ENCODE measurements around the gene XPO6. TPM values are rescaled to one million over a fixed set of nuclear protein-coding genes. Genes with fewer than 3 reads are reported as not detected.
A peak's percentile ranks its signal among the peaks of the same experiment; 100 is the strongest.

The XPO6 gene
- polyA plus RNA-seq, 1 donor (not counting 4 experiments of a cell fraction or from before 2014, with no cell fraction given) = 127 TPM

DNA sequence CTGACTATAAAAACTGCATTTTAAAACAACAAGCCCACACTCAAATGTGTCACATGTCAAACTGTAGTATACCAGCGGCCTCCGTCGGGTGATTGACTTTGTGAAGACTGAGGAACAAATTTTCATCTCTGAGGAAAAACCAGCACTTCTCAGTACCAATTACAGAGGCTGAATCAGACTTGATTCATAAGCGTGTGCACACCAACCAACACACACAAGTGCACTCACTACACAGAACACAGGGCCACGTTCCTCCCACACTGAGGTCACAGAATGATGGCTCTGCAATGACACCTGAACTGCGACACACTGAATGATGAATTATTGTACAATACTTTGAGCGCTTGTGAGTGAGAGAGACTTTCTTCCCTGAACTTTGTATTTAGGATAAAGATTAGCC is 29.6 kb downstream of the XPO6 start:
- Histone ChIP-seq H3K9ac (ENCODE audit: control insufficient read depth, extremely low read depth, insufficient read depth, low read length) (no peak overlapping the region), H2AFZ (ENCODE audit: control insufficient read depth, low read length) (no peak overlapping the region), H3K9me1 (ENCODE audit: control insufficient read depth, extremely low read depth, insufficient read depth, low read length) (peaks cover 4% of the 10 kb centered on the region), H3K9me3 (ENCODE audit: control insufficient read depth, low read depth, low read length) (no peaks in the 10 kb centered on the region), H3K27me3 (ENCODE audit: control insufficient read depth, extremely low read depth, insufficient read depth, low read length) (no peaks in the 10 kb centered on the region), H3K79me2 (ENCODE audit: control insufficient read depth, insufficient read depth, low read length) (peaks cover 98% of the 10 kb centered on the region), H3K27ac (ENCODE audit: control insufficient read depth, insufficient read depth, low read length) (peak overlapping the region; percentile 45), H3K36me3 (ENCODE audit: control insufficient read depth in 2 of 2, extremely low read depth in 1 of 2, insufficient read depth in 2 of 2, low read length in 2 of 2) (peaks cover 6 to 18% of the 10 kb centered on the region in 2 experiments), H4K20me1 (ENCODE audit: control insufficient read depth, extremely low read depth, insufficient read depth, low read length) (peaks cover 34% of the 10 kb centered on the region), H3K4me2 (ENCODE audit: control insufficient read depth, extremely low read depth, insufficient read depth, low read depth, low read length) (no peak overlapping the region), H3K4me1 (ENCODE audit: control insufficient read depth, extremely low read depth, insufficient read depth, low read length) (peaks cover 15% of the 10 kb centered on the region), H3K4me3 (ENCODE audit: control insufficient read depth in 2 of 3, extremely low read depth in 1 of 3, insufficient read depth in 2 of 3, low read depth in 1 of 3, low read length in 3 of 3) (no peak overlapping the region)
- DNase-seq (ENCODE audit: low read depth, low spot score) (no peak), FAIRE-seq (no peak)
- dilution Hi-C loops (cut with MboI; ENCODE audit: extremely low pct_ligation_motif_present, low sequenced_read_pairs) = no loop called here
- TF ChIP-seq, protein P1, sequence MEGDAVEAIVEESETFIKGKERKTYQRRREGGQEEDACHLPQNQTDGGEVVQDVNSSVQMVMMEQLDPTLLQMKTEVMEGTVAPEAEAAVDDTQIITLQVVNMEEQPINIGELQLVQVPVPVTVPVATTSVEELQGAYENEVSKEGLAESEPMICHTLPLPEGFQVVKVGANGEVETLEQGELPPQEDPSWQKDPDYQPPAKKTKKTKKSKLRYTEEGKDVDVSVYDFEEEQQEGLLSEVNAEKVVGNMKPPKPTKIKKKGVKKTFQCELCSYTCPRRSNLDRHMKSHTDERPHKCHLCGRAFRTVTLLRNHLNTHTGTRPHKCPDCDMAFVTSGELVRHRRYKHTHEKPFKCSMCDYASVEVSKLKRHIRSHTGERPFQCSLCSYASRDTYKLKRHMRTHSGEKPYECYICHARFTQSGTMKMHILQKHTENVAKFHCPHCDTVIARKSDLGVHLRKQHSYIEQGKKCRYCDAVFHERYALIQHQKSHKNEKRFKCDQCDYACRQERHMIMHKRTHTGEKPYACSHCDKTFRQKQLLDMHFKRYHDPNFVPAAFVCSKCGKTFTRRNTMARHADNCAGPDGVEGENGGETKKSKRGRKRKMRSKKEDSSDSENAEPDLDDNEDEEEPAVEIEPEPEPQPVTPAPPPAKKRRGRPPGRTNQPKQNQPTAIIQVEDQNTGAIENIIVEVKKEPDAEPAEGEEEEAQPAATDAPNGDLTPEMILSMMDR (optimal IDR thresholded peaks at IDR 0.05 in 1 of 3, IDR thresholded peaks at IDR 0.05 in 1 of 3, conservative IDR thresholded peaks at IDR 0.05 in 1 of 3; ENCODE audit: extremely low read depth in 1 of 3, insufficient read depth in 2 of 3, low read length in 3 of 3) = no peak
- no peak for TF ChIP-seq EZH2 (IDR thresholded peaks at IDR 0.05; ENCODE audit: low read length)

DNA sequence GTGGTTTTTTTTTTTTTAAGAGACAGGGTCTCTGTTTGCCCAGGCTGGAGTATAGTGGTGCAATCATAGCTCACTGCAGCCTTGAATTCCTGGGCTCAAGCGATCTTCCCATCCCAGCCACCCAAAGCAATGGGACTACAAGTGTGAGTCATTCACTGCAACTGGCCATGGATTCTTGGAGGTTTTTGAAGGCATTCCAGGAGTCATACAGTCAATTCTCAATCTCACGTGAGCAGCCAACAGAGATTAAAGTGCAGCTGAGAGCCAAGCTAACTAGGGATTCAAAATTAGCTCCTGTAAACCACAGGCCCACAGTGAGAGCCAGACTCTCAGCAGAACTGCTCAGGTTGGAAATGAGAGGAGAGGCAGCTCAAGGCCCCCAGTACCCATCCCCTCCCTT is 30.2 kb downstream of the XPO6 start:
- TF ChIP-seq, protein P1 (optimal IDR thresholded peaks at IDR 0.05 in 1 of 3, IDR thresholded peaks at IDR 0.05 in 1 of 3, conservative IDR thresholded peaks at IDR 0.05 in 1 of 3; ENCODE audit: extremely low read depth in 1 of 3, insufficient read depth in 2 of 3, low read length in 3 of 3) = no peak
- TF ChIP-seq EZH2 (IDR thresholded peaks at IDR 0.05; ENCODE audit: low read length) = no peak
- Histone ChIP-seq H3K79me2 (ENCODE audit: control insufficient read depth, insufficient read depth, low read length) (peaks cover 95% of the 10 kb centered on the region), H3K9ac (ENCODE audit: control insufficient read depth, extremely low read depth, insufficient read depth, low read length) (no peak overlapping the region), H3K4me3 (ENCODE audit: control insufficient read depth in 2 of 3, extremely low read depth in 1 of 3, insufficient read depth in 2 of 3, low read depth in 1 of 3, low read length in 3 of 3) (no peak overlapping the region), H3K36me3 (ENCODE audit: control insufficient read depth in 2 of 2, extremely low read depth in 1 of 2, insufficient read depth in 2 of 2, low read length in 2 of 2) (peaks cover 9 to 22% of the 10 kb centered on the region in 2 experiments), H3K9me1 (ENCODE audit: control insufficient read depth, extremely low read depth, insufficient read depth, low read length) (peaks cover 4% of the 10 kb centered on the region), H3K4me1 (ENCODE audit: control insufficient read depth, extremely low read depth, insufficient read depth, low read length) (peaks cover 15% of the 10 kb centered on the region), H4K20me1 (ENCODE audit: control insufficient read depth, extremely low read depth, insufficient read depth, low read length) (peaks cover 34% of the 10 kb centered on the region), H3K9me3 (ENCODE audit: control insufficient read depth, low read depth, low read length) (no peaks in the 10 kb centered on the region), H3K27me3 (ENCODE audit: control insufficient read depth, extremely low read depth, insufficient read depth, low read length) (no peaks in the 10 kb centered on the region), H2AFZ (ENCODE audit: control insufficient read depth, low read length) (no peak overlapping the region), H3K27ac (ENCODE audit: control insufficient read depth, insufficient read depth, low read length) (peak overlapping the region; percentile 45), H3K4me2 (ENCODE audit: control insufficient read depth, extremely low read depth, insufficient read depth, low read depth, low read length) (peak overlapping the region; percentile 15)
- dilution Hi-C loops (cut with MboI; ENCODE audit: extremely low pct_ligation_motif_present, low sequenced_read_pairs) = no loop called here
- DNase-seq (ENCODE audit: low read depth, low spot score) (peak; percentile 52), FAIRE-seq (peak; percentile 80)
